GM23338 (cell line): ENCODE results near the gene PLA2G2E. TPM values are rescaled to one million over a fixed set of nuclear protein-coding genes. Genes with fewer than 3 reads are reported as not detected.

Experiments
- ATAC-seq: fragments of 200-7000 bp; cut with Tn5 transposase; 3 replicates; pipeline ENCODE4 v1.9.1; 2020
- DNase-seq: peaks from one replicate; pipeline ENCODE4 v3.0.0-alpha.2; 2015; ENCODE audit warnings: low spot score
- H2AFZ ChIP-seq: fragments of 200-600 bp; sonication (generic); 2 replicates; pipeline ENCODE4 v1.8.0; 2016; ENCODE audit warnings: antibody characterized with exemption, mild to moderate bottlenecking, moderate library complexity
- H3F3A ChIP-seq: fragments of 200-600 bp; sonication (generic); replicated peaks from 2 replicates; pipeline ENCODE4 v1.8.0; 2017; ENCODE audit warnings: antibody characterized with exemption, mixed run types, low read depth
- H3K27ac ChIP-seq: fragments of 200-600 bp; sonication (generic); 2 replicates; pipeline ENCODE4 v1.6.1; 2016; ENCODE audit warnings: low read depth
- H3K27me3 ChIP-seq: fragments of 200-600 bp; sonication (generic); 2 replicates; pipeline ENCODE4 v1.8.0; 2016; ENCODE audit warnings: mild to moderate bottlenecking, mixed run types, moderate library complexity; ENCODE audit not compliant: insufficient read depth
- H3K36me3 ChIP-seq: fragments of 200-600 bp; sonication (generic); 2 replicates; pipeline ENCODE4 v1.8.0; 2016; ENCODE audit warnings: mild to moderate bottlenecking; ENCODE audit not compliant: insufficient read depth
- H3K4me1 ChIP-seq: fragments of 200-600 bp; sonication (generic); 2 replicates; pipeline ENCODE4 v1.8.0; 2016; ENCODE audit warnings: mild to moderate bottlenecking, moderate library complexity; ENCODE audit not compliant: insufficient read depth
- H3K4me2 ChIP-seq: fragments of 200-600 bp; sonication (generic); 2 replicates; pipeline ENCODE4 v1.7.1; 2017; ENCODE audit warnings: mixed run types
- H3K4me3 ChIP-seq: fragments of 200-600 bp; sonication (generic); 2 replicates; pipeline ENCODE4 v1.6.1; 2016; ENCODE audit warnings: mixed run types
- H3K79me2 ChIP-seq: fragments of 200-600 bp; sonication (generic); replicated peaks from 2 replicates; pipeline ENCODE4 v1.8.0; 2017; ENCODE audit warnings: mild to moderate bottlenecking; ENCODE audit not compliant: insufficient read depth
- H3K9me2 ChIP-seq: fragments of 200-600 bp; sonication (generic); 2 replicates; pipeline ENCODE4 v1.8.0; 2017; ENCODE audit not compliant: insufficient read depth
- H4K20me1 ChIP-seq: fragments of 200-600 bp; sonication (generic); replicated peaks from 2 replicates; pipeline ENCODE4 v1.8.0; 2017; ENCODE audit warnings: mild to moderate bottlenecking; ENCODE audit not compliant: insufficient read depth
- H3K27ac Mint-ChIP-seq: 2 replicates; pipeline ENCODE4 v1.8.0; 2020; ENCODE audit warnings: inconsistent platforms, mild to moderate bottlenecking, moderate library complexity, mixed read lengths
- H3K27me3 Mint-ChIP-seq: 3 replicates; pipeline ENCODE4 v1.8.0; 2022; ENCODE audit warnings: low read depth, mild to moderate bottlenecking, moderate library complexity, mixed read lengths, inconsistent platforms; ENCODE audit not compliant: insufficient read depth, poor library complexity
- H3K36me3 Mint-ChIP-seq: 3 replicates; pipeline ENCODE4 v1.8.0; 2021; ENCODE audit warnings: low read depth, mild to moderate bottlenecking, inconsistent platforms, moderate library complexity, mixed read lengths
- H3K4me1 Mint-ChIP-seq: 3 replicates; pipeline ENCODE4 v1.8.0; 2020; ENCODE audit warnings: mild to moderate bottlenecking, inconsistent platforms, mixed read lengths
- H3K4me3 Mint-ChIP-seq: 3 replicates; pipeline ENCODE4 v1.8.0; 2021; ENCODE audit warnings: moderate library complexity, mild to moderate bottlenecking, inconsistent platforms, mixed read lengths
- H3K9me3 Mint-ChIP-seq: 3 replicates; pipeline ENCODE4 v1.8.0; 2020; ENCODE audit warnings: moderate library complexity, mild to moderate bottlenecking, inconsistent platforms, mixed read lengths
- CREB1 ChIP-seq: fragments of 250-450 bp; sonication (Bioruptor Pico); IDR thresholded peaks from 2 replicates; pipeline ENCODE4 v1.5.0; 2020; ENCODE audit warnings: low read depth, mild to moderate bottlenecking, moderate library complexity
- EZH2 ChIP-seq: fragments of 200-600 bp; sonication (generic); IDR thresholded peaks from one replicate; pipeline ENCODE4 v1.8.0; 2017; ENCODE audit warnings: antibody characterized with exemption, mild to moderate bottlenecking, low read depth; ENCODE audit not compliant: unreplicated experiment
- EZH2phosphoT487 ChIP-seq: fragments of 200-600 bp; sonication (generic); IDR thresholded peaks from one replicate; pipeline ENCODE4 v1.8.1; 2018; ENCODE audit warnings: antibody characterized with exemption; ENCODE audit not compliant: unreplicated experiment
- JUNB ChIP-seq: IDR thresholded peaks from one replicate; pipeline ENCODE4 v1.6.1; 2016; ENCODE audit warnings: antibody characterized with exemption; ENCODE audit not compliant: unreplicated experiment
- NANOG ChIP-seq: IDR thresholded peaks from 2 replicates; pipeline ENCODE4 v1.6.1; 2016; ENCODE audit warnings: antibody characterized with exemption, borderline replicate concordance
- POLR2AphosphoS5 ChIP-seq: IDR thresholded peaks from 2 replicates; pipeline ENCODE4 v1.6.1; 2016; ENCODE audit warnings: antibody characterized with exemption, low read depth
- STAT1 ChIP-seq: IDR thresholded peaks from one replicate; pipeline ENCODE4 v1.6.1; 2016; ENCODE audit warnings: antibody characterized with exemption; ENCODE audit not compliant: unreplicated experiment
- ZNF462 ChIP-seq: fragments of 250-450 bp; sonication (Bioruptor Pico); IDR thresholded peaks from 2 replicates; pipeline ENCODE4 v1.5.0; 2020; ENCODE audit warnings: mild to moderate bottlenecking, moderate library complexity
- polyA plus RNA-seq: library from polyadenylated mRNA; unstranded; fragments of >200 nt; fragmentation: Nextera tagmentation; extraction: Ambion mirVana; gene quantifications from 2 replicates; pipeline ENCODE4 v1.2.1, GENCODE V29; 2016
- total RNA-seq: library from RNA; depleted of rRNA; stranded (reverse); fragments of >200 nt; shearing (Covaris generic); gene quantifications from 2 replicates; pipeline ENCODE4 v1.2.3, GENCODE V29; 2014
- TF ChIP-seq, protein P1 (sequence below), 2 experiments: fragments of 200-600 bp in 1 of 2; sonication (generic) in 1 of 2; conservative IDR thresholded peaks; 2 replicates each; pipeline versions ENCODE4 v1.5.1 to v1.6.1; 2016 to 2017; ENCODE audit warnings: antibody characterized with exemption in 2 of 2, low read depth in 2 of 2, mild to moderate bottlenecking in 2 of 2, moderate library complexity in 1 of 2
- TF ChIP-seq, protein P2 (sequence below): IDR thresholded peaks from 2 replicates; pipeline ENCODE4 v1.6.1; 2016; ENCODE audit warnings: antibody characterized with exemption

PLA2G2E gene
- total and polyA plus RNA-seq, 2 experiments from 2014 or later = not detected

- TF ChIP-seq CREB1 (CRISPR knock-in tag) = no peak
- no peak for TF ChIP-seq POLR2AphosphoS5
- TF ChIP-seq EZH2 = no peak
- no peak for TF ChIP-seq JUNB
- TF ChIP-seq STAT1 = no peak
- TF ChIP-seq, protein P1, sequence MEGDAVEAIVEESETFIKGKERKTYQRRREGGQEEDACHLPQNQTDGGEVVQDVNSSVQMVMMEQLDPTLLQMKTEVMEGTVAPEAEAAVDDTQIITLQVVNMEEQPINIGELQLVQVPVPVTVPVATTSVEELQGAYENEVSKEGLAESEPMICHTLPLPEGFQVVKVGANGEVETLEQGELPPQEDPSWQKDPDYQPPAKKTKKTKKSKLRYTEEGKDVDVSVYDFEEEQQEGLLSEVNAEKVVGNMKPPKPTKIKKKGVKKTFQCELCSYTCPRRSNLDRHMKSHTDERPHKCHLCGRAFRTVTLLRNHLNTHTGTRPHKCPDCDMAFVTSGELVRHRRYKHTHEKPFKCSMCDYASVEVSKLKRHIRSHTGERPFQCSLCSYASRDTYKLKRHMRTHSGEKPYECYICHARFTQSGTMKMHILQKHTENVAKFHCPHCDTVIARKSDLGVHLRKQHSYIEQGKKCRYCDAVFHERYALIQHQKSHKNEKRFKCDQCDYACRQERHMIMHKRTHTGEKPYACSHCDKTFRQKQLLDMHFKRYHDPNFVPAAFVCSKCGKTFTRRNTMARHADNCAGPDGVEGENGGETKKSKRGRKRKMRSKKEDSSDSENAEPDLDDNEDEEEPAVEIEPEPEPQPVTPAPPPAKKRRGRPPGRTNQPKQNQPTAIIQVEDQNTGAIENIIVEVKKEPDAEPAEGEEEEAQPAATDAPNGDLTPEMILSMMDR (conservative IDR thresholded peaks at IDR 0.05; ENCODE audit: low read depth in 2 of 2) = no peak
- TF ChIP-seq EZH2phosphoT487 = no peak
- TF ChIP-seq ZNF462 (CRISPR knock-in tag) = no peak
- TF ChIP-seq NANOG = no peak
- TF ChIP-seq, protein P2, sequence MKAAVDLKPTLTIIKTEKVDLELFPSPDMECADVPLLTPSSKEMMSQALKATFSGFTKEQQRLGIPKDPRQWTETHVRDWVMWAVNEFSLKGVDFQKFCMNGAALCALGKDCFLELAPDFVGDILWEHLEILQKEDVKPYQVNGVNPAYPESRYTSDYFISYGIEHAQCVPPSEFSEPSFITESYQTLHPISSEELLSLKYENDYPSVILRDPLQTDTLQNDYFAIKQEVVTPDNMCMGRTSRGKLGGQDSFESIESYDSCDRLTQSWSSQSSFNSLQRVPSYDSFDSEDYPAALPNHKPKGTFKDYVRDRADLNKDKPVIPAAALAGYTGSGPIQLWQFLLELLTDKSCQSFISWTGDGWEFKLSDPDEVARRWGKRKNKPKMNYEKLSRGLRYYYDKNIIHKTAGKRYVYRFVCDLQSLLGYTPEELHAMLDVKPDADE = no peak
- no peak for DNase-seq
- ATAC-seq = no peak
Measured at GRCh38 chr1:19892628-19893168, 30.7 kb downstream of the PLA2G2E start.

More at GRCh38 chr1:19892628-19893168, 30.7 kb downstream of the PLA2G2E start:
- Histone ChIP-seq H3K36me3 (peaks cover 7% of the 10 kb centered on the region), H3K27me3 (no peaks in the 10 kb centered on the region), H3K79me2 (peaks cover 57% of the 10 kb centered on the region), H3K4me2 (no peak overlapping the region), H3K4me1 (no peaks in the 10 kb centered on the region), H3F3A (no peaks in the 10 kb centered on the region), H3K4me3 (no peak overlapping the region), H2AFZ (no peak overlapping the region), H3K9me2 (no peaks in the 10 kb centered on the region), H4K20me1 (peaks cover 29% of the 10 kb centered on the region), H3K27ac (no peak overlapping the region)
- H3K9me3 Mint-ChIP-seq = no peaks in the 10 kb centered on the region
- peaks cover 6% of the 10 kb centered on the region; the same call in 2 of the 3 replicates for H3K4me1 Mint-ChIP-seq
- peaks cover 48% of the 10 kb centered on the region for H3K36me3 Mint-ChIP-seq
- no peak overlapping the region for H3K4me3 Mint-ChIP-seq
- no peaks in the 10 kb centered on the region for H3K27me3 Mint-ChIP-seq
- no peak overlapping the region for H3K27ac Mint-ChIP-seq
